HCT116 (cell line): ENCODE measurements around the gene DIS3L2.

Experiments
- CEBPB ChIP-seq: IDR thresholded peaks from 2 replicates; pipeline ENCODE4 v1.6.1; 2012; ENCODE audit warnings: low read depth
- EZH2phosphoT487 ChIP-seq: fragments of 200-600 bp; IDR thresholded peaks from 2 replicates; pipeline ENCODE4 v1.6.1; 2018; ENCODE audit warnings: antibody characterized with exemption, borderline replicate concordance
- FOSL1 ChIP-seq: IDR thresholded peaks from 2 replicates; pipeline ENCODE4 v1.6.1; 2012; ENCODE audit warnings: low read depth
- POLR2A ChIP-seq: IDR thresholded peaks from 2 replicates; pipeline ENCODE4 v1.7.0; 2011; ENCODE audit warnings: borderline replicate concordance; ENCODE audit not compliant: insufficient read depth, insufficient read length; ENCODE audit errors: extremely low read depth
- POLR2AphosphoS5 ChIP-seq: IDR thresholded peaks from 2 replicates; pipeline ENCODE4 v1.6.1; 2011; ENCODE audit warnings: mild to moderate bottlenecking, low read depth, low read length, moderate library complexity
- SIN3A ChIP-seq: IDR thresholded peaks from 2 replicates; pipeline ENCODE4 v1.6.1; 2012; ENCODE audit warnings: low read depth
- YY1 ChIP-seq: IDR thresholded peaks from 2 replicates; pipeline ENCODE4 v1.6.1; 2011; ENCODE audit warnings: low read length, low read depth, moderate library complexity, mild to moderate bottlenecking; ENCODE audit not compliant: insufficient replicate concordance; ENCODE audit errors: extremely low read depth
- ZFX ChIP-seq: fragments of 450-650 bp; IDR thresholded peaks from 2 replicates; pipeline ENCODE4 v1.6.1; 2017
- TF ChIP-seq, protein P1 (sequence below), 3 experiments: fragments of 200-600 bp in 1 of 3; sonication (generic) in 1 of 3; IDR thresholded peaks in 2 of 3; conservative IDR thresholded peaks in 1 of 3; 2 replicates each; pipeline ENCODE4 v1.5.1; 2012 to 2017; ENCODE audit warnings: low read depth in 2 of 3, low read length in 2 of 3, antibody characterized with exemption in 1 of 3, borderline replicate concordance in 1 of 3, control low read depth in 1 of 3, mild to moderate bottlenecking in 1 of 3, mixed read lengths in 1 of 3, mixed run types in 1 of 3, moderate library complexity in 1 of 3; ENCODE audit not compliant: insufficient read depth in 1 of 3
- TF ChIP-seq, protein P2 (sequence below): IDR thresholded peaks from 2 replicates; pipeline ENCODE4 v1.6.1; 2012
- TF ChIP-seq, protein P3 (sequence below): IDR thresholded peaks from 2 replicates; pipeline ENCODE4 v1.6.1; 2012; ENCODE audit warnings: low read depth
- TF ChIP-seq, protein P4 (sequence below): IDR thresholded peaks from 2 replicates; pipeline ENCODE4 v1.6.1; 2012

DNA sequence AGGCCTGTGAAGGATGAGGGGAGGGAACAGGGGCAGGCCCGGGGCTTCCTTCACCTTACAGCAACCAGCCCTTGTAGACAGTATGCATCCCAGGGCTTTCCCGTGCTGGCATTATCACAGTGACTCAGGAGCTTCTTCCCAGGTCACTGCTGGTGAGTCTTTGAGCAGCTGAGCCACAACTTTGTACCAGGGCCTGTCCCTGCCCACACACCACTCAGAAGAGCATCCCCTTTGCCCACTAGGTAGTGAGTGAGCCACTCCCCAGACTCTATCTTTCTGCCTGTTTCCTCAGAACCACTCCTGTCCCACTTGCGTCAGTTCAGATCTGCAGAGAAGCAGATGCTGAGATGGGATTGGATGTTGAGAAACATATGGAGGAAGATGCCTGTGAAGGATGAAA, 347.5 kb downstream of the DIS3L2 start:
- TF ChIP-seq, protein P1, sequence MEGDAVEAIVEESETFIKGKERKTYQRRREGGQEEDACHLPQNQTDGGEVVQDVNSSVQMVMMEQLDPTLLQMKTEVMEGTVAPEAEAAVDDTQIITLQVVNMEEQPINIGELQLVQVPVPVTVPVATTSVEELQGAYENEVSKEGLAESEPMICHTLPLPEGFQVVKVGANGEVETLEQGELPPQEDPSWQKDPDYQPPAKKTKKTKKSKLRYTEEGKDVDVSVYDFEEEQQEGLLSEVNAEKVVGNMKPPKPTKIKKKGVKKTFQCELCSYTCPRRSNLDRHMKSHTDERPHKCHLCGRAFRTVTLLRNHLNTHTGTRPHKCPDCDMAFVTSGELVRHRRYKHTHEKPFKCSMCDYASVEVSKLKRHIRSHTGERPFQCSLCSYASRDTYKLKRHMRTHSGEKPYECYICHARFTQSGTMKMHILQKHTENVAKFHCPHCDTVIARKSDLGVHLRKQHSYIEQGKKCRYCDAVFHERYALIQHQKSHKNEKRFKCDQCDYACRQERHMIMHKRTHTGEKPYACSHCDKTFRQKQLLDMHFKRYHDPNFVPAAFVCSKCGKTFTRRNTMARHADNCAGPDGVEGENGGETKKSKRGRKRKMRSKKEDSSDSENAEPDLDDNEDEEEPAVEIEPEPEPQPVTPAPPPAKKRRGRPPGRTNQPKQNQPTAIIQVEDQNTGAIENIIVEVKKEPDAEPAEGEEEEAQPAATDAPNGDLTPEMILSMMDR (IDR thresholded peaks at IDR 0.05 in 2 of 3, conservative IDR thresholded peaks at IDR 0.05 in 1 of 3; ENCODE audit: borderline replicate concordance in 1 of 3, insufficient read depth in 1 of 3, low read depth in 2 of 3, low read length in 2 of 3), result no peak
- TF ChIP-seq POLR2A (no peak), POLR2AphosphoS5 (no peak), ZFX (no peak), YY1 (no peak), EZH2phosphoT487 (no peak), SIN3A (no peak), FOSL1 (no peak), CEBPB (no peak)
- TF ChIP-seq, protein P2, sequence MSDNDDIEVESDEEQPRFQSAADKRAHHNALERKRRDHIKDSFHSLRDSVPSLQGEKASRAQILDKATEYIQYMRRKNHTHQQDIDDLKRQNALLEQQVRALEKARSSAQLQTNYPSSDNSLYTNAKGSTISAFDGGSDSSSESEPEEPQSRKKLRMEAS, result no peak
- TF ChIP-seq, protein P3, sequence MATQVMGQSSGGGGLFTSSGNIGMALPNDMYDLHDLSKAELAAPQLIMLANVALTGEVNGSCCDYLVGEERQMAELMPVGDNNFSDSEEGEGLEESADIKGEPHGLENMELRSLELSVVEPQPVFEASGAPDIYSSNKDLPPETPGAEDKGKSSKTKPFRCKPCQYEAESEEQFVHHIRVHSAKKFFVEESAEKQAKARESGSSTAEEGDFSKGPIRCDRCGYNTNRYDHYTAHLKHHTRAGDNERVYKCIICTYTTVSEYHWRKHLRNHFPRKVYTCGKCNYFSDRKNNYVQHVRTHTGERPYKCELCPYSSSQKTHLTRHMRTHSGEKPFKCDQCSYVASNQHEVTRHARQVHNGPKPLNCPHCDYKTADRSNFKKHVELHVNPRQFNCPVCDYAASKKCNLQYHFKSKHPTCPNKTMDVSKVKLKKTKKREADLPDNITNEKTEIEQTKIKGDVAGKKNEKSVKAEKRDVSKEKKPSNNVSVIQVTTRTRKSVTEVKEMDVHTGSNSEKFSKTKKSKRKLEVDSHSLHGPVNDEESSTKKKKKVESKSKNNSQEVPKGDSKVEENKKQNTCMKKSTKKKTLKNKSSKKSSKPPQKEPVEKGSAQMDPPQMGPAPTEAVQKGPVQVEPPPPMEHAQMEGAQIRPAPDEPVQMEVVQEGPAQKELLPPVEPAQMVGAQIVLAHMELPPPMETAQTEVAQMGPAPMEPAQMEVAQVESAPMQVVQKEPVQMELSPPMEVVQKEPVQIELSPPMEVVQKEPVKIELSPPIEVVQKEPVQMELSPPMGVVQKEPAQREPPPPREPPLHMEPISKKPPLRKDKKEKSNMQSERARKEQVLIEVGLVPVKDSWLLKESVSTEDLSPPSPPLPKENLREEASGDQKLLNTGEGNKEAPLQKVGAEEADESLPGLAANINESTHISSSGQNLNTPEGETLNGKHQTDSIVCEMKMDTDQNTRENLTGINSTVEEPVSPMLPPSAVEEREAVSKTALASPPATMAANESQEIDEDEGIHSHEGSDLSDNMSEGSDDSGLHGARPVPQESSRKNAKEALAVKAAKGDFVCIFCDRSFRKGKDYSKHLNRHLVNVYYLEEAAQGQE, result no peak
- TF ChIP-seq, protein P4, sequence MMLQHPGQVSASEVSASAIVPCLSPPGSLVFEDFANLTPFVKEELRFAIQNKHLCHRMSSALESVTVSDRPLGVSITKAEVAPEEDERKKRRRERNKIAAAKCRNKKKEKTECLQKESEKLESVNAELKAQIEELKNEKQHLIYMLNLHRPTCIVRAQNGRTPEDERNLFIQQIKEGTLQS, result no peak
